Stimulated activated CD4-positive, alpha-beta T cell treated with anti-CD3 and anti-CD28 coated beads, Interleukin-1b, Interleukin-23, amount 100 ng/mL, for 4 hours (primary cell): ENCODE measurements around the gene FKBP2.

ENCODE experiments used
- DNase-seq, 2 donors: peaks; one replicate each; pipeline ENCODE4 v3.0.0-alpha.2; 2020; ENCODE audit warnings: low read depth in 2 of 2

Gene FKBP2

DNA sequence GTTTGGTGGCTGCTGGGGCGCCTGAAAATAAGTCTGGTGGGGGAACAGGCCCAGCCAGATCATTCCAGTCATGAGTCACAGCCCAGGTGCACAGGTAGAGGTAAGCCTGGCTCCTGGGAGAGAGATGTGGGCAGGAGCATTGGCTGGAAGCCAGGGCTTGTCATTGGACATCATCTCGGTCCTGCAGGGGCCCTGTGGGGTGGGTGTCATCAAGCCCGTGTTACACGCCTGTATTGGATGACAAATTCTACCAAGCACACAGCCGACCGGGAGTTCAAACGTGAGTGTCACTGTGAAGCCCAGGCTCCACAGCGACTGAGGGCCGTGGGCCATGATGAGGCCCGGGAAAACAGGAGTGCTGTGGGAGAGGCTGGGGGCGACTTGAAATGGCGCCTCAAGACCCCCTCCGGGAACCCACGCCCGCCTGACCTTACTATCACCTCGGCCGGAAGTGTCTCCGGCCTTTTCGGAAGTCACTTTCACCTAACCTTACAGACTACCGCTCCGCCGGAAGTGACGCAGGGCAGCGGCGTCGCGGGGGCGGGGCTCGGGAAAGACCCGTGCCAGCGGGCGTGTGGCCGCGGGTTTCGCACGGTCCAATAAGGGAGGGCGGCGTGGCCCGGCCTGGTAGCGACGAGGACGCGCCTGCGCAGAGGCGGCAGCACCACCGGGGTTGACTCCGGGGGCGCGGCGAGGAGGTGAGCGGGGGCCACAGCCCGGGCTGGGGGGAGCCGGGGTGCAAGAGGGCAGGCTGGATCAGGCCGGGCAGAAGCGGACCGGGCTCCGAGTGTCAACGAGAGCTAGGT lies at the start of gene FKBP2:
FKBP2 (plus strand) TSS at position 661 of the 806 bp plus-strand sequence. CDS start 1,293 bp downstream, outside the sequence.
- peak; percentile 96 to 98 for DNase-seq

DNA sequence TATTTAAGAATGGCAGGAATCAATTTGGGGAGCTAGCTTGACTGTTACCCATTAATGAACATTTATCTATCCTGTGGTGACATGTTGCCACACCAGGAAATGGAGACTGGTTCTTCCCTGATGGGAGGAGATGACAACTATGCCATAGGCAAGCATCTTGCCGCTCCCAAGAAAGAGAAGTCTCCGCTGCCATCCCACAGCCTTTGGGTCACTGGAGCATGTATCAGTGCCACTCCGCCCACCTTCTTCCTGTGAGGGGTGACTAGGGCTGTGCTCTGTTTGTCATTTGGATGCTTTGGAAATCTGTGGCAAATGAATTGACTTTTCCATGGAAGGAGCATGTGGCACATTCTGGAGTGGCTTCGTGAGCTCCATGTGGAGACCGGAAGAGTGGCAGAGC lies 48.5 kb upstream of the FKBP2 start:
- no peak for DNase-seq

- no peak for DNase-seq
Observed at GRCh38 chr11:64196626-64197025, 44.3 kb upstream of the FKBP2 start.

- no peak for DNase-seq
Observed at GRCh38 chr11:64198511-64198910, 42.4 kb upstream of the FKBP2 start.

DNA sequence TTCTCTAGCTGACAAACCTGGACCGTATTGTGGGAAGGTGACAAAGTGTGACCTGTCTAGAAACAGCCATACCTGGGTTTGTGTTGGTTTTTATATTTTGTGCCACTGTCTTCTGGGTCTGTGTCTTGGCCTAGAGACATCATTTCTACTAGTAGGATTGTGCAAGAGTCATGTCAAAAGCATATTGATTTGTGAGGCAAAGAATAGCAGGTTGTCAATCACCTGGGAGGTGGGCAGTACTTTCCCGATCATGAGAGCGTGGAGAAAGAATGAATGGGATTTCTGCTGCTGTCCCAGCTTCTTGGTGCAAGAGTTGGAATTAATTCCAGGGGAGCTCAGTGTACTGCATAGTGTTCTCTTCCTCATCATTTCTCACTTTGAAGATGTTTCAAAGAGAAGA lies 39.4 kb upstream of the FKBP2 start:
- no peak for DNase-seq

GRCh38 chr11:64202992-64203391 lies 37.9 kb upstream of the FKBP2 start:
- no peak for DNase-seq

- no peak for DNase-seq
Observed at GRCh38 chr11:64203421-64204079, 37.3 kb upstream of the FKBP2 start.

DNA sequence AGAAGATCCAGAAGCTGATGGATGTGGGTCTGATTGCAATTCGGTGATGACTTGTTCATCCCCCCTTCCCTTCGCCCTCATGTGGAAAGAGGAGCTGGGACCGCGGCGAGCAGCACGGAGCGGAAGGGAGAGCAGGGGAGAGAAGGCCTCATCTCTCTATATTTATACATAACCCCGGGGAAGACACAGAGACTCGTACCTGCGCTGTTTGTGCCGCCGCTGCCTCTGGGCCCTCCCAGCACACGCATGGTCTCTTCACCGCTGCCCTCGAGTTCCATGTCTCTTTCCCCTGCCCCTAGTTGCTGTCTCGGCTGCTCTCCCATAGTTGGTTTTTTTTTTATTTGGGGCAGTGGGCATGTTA lies 36.8 kb upstream of the FKBP2 start:
- no peak for DNase-seq

DNA sequence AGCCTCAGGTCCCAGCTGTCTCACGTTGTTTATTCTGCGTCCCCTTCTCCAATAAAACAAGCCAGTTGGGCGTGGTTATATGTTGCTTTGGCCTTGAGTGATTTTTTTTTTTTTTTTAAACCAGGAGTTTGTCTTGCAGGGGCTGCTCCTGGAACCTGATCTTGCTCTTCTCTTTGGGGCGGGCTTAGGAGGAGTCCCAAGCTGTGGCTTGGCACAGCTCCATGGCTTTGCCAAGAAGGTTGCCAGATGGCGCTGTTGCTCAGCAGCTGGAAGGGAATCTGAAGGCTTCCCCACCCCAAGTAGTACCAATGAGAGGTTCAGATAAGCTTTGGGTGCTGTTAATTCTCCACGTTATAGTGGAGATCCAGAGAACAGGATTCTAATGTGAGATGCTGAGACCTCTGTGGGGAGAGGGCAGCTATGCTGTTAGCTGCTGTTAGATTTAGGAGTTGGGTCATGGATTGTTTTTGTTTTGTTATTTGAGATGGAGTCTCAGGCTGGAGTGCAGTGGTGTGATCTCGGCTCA lies 36.4 kb upstream of the FKBP2 start:
- peak; percentile 60 to 69 for DNase-seq

- peak; percentile 63 to 75 for DNase-seq
Observed at GRCh38 chr11:64206457-64207255, 34.2 kb upstream of the FKBP2 start, which contains the start of gene FERMT3. Gene FERMT3, plus strand, starts transcription at chr11:64206721. Its CDS starts 644 bp downstream, at chr11:64207365.

DNA sequence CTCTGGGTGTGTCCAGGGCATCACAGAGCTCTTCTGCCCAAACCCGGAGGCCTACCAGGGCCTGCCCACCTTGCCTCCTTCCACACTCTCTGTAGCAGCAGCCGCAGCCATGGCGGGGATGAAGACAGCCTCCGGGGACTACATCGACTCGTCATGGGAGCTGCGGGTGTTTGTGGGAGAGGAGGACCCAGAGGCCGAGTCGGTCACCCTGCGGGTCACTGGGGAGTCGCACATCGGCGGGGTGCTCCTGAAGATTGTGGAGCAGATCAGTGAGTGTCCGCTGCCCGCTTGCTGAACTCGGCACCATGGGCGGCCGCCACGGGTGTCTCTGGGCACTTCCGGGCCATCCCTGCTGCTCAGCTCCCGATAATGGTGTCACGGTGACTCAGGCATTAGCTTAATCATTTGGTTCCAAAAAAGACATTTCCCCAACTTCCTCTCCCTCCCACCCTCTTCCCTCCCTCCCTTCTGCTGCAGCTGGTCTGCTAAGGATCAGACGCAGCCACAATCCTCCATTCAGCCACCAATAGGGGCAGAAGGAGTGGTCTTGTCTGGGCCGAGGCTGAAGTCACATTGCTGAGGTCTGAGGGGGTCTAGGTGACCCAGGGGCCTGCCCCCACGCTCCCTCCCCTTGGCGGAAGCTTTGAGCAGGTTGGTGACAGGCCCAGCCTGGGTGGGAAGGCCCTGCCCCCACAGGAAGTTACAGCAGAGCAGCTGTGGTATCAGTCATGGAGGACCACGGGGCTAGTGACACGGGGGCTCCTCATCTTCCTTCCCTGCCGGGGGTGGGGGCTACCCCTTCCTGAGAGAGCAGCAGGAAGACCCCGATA lies 33.4 kb upstream of the FKBP2 start:
- DNase-seq, result peak; percentile 70 to 71

DNA sequence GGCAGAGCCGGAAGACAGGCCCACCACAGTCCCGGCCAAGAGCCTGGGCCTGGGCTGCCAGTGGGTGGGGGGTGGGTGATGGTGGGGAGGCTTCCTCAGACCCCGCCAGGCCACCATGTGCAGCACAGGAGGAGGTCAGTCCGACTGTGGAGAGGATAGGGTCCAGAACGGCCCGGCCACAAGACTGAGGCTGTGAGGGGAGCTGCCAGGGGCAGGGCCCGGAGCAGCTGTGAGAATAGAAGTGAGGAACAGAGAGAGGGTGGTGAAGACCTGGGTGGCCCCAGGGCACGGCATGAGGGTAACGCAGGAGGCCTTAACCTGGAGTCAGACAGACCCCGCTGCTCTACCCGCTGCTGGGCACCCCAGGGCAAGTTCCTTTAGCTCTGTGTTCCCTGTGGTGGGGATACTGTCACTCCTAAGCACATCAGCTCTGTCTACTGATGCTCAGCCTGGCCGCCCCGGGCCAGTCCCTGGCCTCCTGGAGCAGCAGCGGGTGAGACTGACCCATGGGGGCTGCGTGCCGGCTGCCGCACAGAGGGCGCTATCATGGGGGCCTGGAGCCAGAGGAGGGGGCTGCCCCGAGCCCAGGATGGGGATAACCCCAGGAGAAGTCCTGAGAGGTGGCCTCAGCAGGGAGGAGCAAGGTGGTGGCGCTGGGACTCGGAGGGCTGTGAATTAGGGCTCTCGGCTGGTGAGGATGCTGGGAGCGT lies 32.7 kb upstream of the FKBP2 start:
- no peak for DNase-seq

DNA sequence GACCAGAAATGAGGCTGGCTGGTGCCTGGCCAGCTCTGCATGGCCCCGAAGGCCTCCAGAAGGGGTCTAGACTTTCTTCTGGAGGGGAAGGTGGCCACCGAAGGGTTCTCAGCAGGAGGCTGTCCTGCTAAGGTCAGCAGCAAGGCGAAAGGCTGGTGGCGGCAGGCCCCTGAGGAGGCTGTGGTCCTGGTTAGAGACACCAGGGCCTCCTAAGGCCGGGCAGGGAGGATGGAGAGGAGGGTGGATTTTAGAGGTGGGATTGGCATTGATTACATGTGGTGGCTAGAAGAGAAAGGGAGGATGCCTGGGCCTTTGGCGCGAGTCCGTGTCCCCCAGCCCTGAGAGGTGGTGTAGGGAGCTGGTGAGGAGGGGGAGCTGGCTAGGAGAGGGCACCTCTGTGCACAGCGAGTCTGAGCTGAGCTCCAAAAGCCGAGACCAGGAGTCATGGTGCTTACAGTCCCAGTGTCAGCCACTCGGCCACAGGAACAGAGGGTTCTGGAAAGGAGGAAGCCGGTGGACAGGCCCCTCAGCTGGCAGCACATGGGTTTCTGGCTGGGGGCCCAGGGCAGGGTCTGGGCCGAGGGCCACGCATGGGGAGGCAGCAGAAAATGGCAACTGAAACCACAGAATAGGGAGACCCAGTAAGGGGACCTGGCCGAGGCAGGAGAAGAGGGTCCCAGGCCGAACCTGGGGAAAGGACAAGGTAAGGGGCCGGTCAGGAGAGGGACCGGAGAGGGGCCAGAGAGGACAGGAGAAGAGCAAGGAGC lies 31.9 kb upstream of the FKBP2 start:
- DNase-seq, result no peak

DNA sequence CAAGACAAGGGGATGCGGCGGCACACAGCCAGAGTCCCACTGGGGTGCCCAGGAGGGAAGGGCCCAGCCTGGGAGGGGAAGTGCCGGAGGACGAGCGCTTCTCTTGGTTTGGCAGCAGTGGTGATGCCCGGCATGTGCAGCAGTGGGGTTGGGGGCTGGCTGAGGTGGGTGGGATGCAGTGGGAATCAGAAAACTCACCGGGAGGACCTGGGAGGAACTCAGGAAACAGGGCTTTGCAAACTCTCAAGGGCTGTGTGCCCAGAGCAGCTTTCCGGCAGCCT lies 31.4 kb upstream of the FKBP2 start:
- no peak for DNase-seq

GRCh38 chr11:64210301-64211020 lies 30.4 kb upstream of the FKBP2 start:
- DNase-seq, result no peak

DNA sequence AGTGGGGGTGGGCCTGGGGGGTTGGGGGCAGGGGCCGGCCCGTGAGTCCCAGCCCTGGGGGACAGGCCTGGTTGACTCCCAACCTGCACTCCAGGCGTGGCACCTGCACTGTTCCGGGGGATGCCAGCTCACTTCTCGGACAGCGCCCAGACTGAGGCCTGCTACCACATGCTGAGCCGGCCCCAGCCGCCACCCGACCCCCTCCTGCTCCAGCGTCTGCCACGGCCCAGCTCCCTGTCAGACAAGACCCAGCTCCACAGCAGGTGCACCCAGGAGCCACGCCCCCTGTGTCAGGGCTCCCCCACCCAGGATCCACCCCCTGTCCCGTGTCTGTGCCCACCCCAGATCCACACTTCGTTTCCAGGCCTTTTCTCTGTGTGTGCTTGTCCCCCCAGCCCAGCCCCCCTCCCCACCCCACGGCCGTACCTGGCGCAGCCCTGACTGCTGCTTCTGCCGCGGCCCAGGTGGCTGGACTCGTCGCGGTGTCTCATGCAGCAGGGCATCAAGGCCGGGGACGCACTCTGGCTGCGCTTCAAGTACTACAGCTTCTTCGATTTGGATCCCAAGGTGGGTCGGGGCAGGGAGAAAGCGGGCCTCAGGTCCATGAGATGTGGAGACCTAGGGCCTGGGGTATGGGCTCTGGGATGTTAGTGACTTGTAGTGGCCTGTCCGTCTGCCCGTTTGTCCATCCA lies 29.6 kb upstream of the FKBP2 start:
- no peak for DNase-seq

DNA sequence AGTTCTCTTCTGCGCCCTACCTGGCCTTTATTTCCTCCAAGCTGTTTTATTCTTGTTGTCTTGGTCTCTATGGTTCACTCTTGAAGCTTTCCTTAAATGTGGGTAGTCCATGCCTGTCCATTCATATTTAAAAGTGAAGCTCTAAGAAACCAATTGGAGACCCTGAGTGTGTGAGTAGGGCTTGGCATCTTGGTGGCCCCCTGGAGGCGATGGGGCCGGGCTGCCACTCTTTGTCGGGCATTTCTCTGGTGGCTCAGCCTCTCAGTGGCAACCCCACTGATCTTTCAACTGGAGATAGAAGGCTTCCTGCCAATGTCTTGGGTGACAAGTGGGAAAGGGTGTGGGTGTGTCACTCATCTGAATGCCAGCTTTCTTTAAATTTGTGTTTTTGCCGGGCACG lies 24.0 kb upstream of the FKBP2 start:
- DNase-seq, result no peak

DNA sequence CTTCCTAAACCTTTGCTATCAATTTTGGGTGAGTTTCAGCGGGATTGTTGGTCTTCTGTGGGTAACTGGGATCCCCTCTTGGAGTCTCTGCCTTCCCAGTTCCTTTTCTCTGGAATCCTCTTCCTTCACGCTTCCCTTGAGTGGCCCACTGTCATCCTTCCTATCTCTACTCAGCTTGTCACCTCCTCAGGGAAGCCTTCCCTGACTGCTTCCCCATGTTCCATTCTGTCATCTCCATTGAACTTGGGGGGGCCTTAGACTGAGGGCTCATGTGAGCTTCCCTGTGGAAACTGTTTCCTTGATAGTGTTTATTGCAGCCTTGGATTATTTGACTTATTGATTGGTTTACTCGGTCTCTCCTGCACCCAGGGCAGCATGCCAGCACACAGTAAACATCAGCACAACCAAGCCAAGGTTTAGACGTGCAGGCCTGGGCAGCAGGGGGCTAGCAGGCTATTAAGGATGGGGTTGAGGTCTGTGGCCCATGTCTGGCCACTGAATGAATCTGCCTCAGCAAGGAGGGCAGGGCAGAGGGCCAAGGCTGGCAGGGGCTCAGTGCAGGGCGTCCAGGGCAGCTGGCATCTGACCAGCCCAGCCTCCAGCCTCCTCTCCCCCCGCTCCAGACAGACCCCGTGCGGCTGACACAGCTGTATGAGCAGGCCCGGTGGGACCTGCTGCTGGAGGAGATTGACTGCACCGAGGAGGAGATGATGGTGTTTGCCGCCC lies 22.1 kb upstream of the FKBP2 start:
- DNase-seq, result no peak
